ENCODE measurements around the gene MAMDC2.
"Not testable (repeated sequence)": the region's sequence is repeated elsewhere in the genome, so short reads cannot be mapped to it uniquely, and the experiment has no call there.

Gene MAMDC2

GRCh38 chr9:70192707-70193106, 149.1 kb downstream of the MAMDC2 start:
- no peak overlapping the region for H3K4me3 ChIP-seq (ENCODE audit: low read depth, low read length)
- TF ChIP-seq CTCF (IDR thresholded peaks at IDR 0.05; ENCODE audit: low read depth, low read length) = no peak

DNA sequence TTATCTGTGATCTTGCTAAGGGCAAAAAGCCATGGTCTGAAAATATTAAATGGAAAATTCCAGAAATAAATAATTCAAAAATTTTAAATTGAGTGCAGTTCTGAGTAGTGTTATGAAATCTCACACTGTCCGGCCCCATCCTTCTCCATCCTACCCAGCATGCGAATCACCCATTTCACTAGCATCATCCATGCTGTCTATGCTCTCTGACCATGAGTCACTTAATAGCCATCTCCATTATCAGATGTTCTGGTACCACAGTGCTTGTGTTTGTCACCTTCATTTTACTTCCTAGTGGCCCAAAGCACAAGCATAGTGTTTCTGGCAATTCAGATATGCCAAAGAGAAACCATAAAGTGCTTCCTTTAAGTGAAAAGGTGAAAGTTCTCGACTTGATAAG, 151.8 kb downstream of the MAMDC2 start:
- no peak for TF ChIP-seq CTCF (IDR thresholded peaks at IDR 0.05; ENCODE audit: low read depth, low read length)
- H3K4me3 ChIP-seq (ENCODE audit: low read depth, low read length) = no peak overlapping the region

- no peak for TF ChIP-seq CTCF (IDR thresholded peaks at IDR 0.05; ENCODE audit: low read depth, low read length)
- H3K4me3 ChIP-seq (ENCODE audit: low read depth, low read length) = no peak overlapping the region
Observed at GRCh38 chr9:70197216-70198044, 153.8 kb downstream of the MAMDC2 start.

DNA sequence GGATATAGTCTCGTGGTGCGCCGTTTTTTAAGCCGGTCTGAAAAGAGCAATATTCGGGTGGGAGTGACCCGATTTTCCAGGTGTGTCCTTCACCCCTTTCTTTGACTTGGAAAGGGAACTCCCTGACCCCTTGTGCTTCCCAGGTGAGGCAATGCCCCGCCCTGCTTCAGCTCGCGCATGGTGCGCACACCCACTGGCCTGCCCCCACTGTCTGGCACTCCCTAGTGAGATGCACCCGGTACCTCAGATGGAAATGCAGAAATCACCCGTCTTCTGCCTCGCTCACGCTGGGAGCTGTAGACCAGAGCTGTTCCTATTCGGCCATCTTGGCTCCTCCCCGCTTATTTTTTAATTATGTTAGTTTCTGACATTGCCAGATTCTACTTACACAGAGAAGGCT, 161.1 kb downstream of the MAMDC2 start:
- H3K4me3 ChIP-seq (ENCODE audit: low read depth, low read length) = not testable (repeated sequence)

GRCh38 chr9:70205366-70206020, 161.8 kb downstream of the MAMDC2 start:
- TF ChIP-seq CTCF (IDR thresholded peaks at IDR 0.05; ENCODE audit: low read depth, low read length) = no peak
- H3K4me3 ChIP-seq (ENCODE audit: low read depth, low read length) = no peak overlapping the region

DNA sequence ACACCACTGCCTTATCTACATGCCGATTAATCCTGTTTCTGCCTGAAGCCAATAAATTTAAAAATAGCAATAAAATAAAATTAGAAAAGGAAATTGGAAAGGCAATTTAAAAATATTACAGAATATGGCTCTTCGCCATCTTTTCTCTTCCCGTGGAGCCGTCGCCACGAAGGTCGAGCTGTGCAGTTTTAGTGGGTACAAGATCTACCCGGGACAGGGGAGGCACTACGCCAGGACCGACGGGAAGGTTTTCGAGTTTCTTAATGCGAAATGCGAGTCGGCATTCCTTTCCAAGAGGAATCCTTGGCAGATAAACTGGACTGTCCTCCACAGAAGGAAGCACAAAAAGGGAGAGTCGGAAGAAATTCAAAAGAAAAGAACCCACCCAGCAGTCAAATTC, 173.4 kb downstream of the MAMDC2 start:
- TF ChIP-seq CTCF (IDR thresholded peaks at IDR 0.05; ENCODE audit: low read depth, low read length) = no peak
- no peak overlapping the region for H3K4me3 ChIP-seq (ENCODE audit: low read depth, low read length)

DNA sequence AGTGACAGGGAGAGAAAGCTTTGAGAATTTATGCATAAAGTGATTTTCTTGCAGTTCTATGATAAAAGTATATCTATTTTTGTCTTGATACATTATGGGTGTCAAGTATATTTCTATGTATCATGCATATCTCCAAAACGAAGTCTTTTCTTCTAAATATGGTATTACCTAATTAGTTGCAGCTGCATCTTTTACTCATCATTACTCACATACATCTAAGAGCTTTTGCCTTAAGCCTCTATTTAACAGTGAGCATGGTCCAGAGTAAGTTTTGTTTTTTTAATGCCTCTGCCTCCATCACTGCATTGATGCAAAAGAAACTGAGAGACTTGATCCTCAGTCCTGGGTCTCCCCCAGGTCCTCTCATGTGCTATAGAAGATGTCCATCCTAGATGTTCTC, 175.1 kb downstream of the MAMDC2 start:
- H3K4me3 ChIP-seq (ENCODE audit: low read depth, low read length) = no peak overlapping the region
- no peak for TF ChIP-seq CTCF (IDR thresholded peaks at IDR 0.05; ENCODE audit: low read depth, low read length)
